HG03342 (cell line): ENCODE data around the gene RNF31.
"Not testable (repeated sequence)": the region's sequence is repeated elsewhere in the genome, so short reads cannot be mapped to it uniquely, and the experiment has no call there.

ENCODE experiments used
- ATAC-seq: cut with Tn5 transposase; IDR thresholded peaks from one replicate; pipeline ENCODE4 v1.9.1; 2021; ENCODE audit warnings: mild to moderate bottlenecking, moderate library complexity; ENCODE audit not compliant: unreplicated experiment

The RNF31 gene

DNA sequence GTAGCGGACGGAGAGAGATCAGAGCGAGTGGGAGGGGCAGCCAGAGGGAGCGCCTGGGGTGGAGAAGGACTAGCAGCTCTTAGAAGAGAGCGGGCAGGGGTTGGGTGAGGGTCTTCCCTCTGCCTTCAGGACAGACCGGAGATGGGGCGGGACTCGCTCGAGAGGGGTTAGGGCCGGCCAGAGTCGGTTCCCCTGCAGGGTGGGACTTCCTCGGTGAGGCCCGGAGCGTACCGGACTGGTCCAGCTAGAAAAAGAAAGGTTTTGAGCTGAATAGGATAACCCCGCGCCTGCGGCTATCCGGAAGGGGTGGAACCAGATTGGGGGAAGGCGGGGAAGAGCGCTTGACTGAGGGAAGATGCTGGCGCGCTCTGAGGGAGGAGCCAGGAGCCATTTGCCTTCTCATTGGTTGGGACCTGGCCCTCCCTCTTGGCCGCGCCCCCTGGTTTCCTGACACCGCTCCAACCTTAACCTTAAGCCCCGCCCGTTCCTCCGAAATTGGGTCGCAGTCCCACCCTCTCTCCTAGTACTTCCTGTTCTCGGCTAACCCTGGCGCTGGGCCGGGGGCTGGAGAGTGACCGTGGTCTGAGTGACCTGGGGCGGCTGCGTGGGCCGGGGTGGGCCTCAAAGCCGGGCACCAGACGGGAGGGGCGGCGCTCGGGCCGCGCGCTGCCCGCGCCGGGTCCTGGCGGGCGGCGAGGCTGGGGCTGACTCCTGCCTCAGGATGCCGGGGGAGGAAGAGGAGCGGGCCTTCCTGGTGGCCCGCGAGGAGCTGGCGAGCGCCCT lies at the start of gene RNF31:
TSS of gene RNF31 (plus strand) at position 521 of the 783 bp plus-strand sequence. CDS start at position 722, 201 bp downstream.
- peak; percentile 80 for ATAC-seq

GRCh38 chr14:24098229-24098926 lies 48.9 kb upstream of the RNF31 start:
- no peak for ATAC-seq

DNA sequence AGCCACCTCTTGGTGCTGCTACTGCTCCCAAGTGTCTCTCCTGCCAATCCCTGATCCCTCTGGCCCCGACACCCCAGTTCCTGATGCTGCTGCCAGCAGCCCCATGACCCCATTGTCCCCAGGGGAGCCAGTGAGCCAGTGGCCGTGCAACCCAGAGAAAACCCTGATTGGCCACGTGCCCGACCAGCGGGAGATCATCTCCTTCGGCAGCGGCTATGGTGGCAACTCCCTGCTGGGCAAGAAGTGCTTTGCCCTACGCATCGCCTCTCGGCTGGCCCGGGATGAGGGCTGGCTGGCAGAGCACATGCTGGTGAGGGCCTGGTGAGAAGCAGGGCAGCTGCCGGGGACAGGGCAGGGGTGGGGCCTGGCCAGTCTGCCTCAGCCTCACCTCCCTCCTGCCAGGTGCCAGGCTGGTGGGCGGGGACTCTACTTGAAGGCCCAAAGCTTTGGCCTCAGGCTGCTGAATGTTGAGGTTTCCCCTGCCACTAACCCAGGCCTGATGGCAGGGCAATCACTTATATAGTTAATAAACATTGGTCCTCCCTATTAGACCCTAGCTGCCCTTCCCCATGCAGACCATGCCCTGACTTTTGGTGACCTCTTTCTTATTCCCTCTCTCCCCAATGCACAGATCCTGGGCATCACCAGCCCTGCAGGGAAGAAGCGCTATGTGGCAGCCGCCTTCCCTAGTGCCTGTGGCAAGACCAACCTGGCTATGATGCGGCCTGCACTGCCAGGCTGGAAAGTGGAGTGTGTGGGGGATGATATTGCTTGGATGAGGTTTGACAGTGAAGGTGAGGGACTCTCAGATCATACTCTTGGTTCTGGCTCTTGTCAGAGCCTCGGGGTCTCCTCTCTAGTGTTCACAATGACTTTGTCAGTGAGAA lies 48.1 kb upstream of the RNF31 start:
- no peak for ATAC-seq

- ATAC-seq: no peak
Observed at GRCh38 chr14:24100197-24100981, 46.9 kb upstream of the RNF31 start.

DNA sequence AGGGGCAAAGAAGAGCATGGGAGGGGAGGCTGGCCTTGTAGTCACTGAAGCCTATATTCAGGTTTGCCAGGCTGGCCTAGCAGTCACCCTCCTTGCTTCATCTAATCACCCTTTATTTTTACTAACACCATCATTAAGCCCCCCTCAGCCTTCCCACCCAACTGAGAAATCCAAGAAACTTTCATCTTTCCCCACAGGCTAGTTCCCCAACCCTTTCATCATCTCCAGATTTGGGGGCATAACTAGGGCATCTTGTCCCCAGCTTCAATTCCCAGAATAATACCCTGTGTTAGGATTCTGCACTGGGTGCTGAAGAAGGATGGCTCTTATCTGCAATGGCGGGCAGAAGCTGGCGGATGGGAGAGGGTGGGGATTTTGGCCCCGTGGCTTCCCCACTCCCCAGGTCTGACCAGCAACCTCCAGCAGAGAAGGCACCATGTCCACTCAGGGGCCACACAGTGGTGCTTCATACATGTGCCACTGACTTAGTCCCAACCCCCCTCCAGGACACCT lies 46.3 kb upstream of the RNF31 start:
- ATAC-seq: no peak

DNA sequence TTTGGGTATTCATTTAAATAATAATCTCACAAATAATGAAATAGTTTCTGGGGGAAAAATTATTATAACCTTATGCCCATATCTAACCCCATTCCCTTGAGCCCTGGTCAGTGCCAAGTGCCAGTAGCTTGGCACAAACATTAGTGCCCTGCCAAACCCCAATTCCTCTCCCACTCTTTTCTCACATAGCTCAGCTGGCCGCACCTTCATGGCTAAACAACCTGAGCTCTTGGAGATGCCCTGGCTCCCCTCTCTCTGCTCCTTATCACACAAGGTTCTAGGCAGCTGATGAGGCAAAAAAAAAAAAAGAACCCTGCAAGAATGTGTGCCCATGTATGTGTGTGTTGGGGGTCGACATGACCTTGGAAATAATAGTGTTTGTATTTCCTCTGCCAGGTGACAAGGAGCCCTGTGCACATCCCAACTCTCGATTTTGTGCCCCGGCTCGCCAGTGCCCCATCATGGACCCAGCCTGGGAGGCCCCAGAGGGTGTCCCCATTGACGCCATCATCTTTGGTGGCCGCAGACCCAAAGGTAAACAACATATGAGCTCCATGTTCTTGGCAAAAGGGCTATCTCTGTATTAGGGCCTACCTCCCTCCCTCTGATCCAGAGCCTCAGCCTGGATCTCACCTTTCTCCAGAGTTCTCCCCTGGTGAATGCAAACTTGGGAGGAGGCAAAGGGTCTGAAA lies 44.8 kb upstream of the RNF31 start:
- ATAC-seq: no peak

- no peak for ATAC-seq
Observed at GRCh38 chr14:24103451-24103850, 43.8 kb upstream of the RNF31 start.

DNA sequence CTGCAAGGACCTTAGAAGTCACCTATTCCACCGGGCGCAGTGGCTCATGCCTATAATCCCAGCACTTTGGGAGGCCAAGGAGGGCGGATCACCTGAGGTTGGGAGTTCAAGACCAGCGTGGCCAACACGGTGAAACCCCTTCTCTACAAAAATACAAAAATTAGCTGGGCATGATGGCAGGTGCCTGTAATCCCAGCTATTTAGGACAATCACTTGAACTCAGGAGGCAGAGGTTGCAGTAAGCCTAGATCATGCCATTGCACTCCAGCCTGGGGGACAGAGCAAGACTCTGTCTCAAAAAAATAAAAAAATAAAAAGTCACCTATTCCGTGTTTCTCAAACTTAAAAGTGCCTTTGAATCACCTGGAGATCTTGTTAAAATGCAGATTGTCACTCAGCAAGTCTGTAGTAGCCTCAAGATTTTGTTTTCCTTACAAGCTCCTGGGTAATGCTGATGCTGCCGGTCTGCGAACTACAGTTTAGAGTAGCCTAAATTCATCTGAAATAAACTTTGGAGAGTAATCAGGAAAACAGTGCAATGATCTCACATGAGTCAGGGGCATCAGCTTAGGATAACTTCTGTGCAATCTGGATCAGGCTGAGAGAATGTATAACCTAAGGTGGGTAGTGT lies 41.6 kb upstream of the RNF31 start:
- not testable (repeated sequence) for ATAC-seq

GRCh38 chr14:24106672-24107271 lies 40.5 kb upstream of the RNF31 start:
- ATAC-seq: no peak

- ATAC-seq: peak; percentile 22
Observed at GRCh38 chr14:24108336-24108874, 38.9 kb upstream of the RNF31 start.

DNA sequence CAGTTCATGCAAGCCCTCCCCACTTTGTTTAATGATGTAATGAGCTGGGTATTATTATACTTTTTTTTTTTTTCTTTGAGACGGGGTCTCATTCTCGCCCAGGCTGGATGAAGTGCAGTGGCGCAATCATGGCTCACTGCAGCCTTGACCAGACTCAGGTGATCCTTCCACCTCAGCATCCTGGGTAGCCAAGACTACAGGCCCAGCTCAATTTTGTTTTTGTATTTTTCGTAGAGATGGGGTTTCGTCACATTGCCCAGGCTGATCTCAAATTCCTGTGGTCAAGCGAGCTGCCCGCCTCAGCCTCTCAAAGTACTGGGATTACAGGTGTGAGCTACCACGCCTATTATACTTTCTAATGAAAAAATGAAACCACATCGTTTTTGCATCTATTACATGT lies 37.2 kb upstream of the RNF31 start:
- no peak for ATAC-seq

- no peak for ATAC-seq
Observed at GRCh38 chr14:24110523-24110922, 36.8 kb upstream of the RNF31 start.

DNA sequence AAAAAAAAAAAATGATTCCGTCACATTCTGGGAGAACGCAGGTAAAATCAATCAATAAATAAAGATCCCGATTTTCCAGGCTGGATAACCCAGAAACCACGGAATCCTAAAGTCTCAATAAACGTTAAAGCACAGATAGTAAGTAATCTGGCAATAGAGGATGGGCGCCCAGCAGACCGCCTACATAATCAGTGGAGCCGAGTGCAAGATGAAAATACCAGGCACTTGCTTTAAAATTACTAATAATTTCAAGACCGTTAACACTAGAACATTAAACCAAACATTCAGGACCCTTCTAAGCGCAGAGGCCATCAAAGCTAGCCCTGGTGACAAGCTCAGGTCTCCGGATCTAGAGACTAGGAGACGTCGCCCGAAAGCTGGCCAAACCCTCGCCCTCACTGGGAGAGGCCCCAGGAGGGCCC lies 33.9 kb upstream of the RNF31 start:
- ATAC-seq: no peak

- peak; percentile 25 for ATAC-seq
Observed at GRCh38 chr14:24113801-24114531, 33.3 kb upstream of the RNF31 start.

GRCh38 chr14:24114532-24115421 lies 32.5 kb upstream of the RNF31 start, which contains the start of the genes DCAF11 and NRL:
Gene DCAF11, plus strand, starts transcription at chr14:24114777. Its CDS starts 818 bp downstream, at chr14:24115595.
Gene NRL, minus strand, starts transcription at chr14:24114949. Its CDS starts 32,101 bp downstream, at chr14:24082848.
- peak; percentile 86 for ATAC-seq

GRCh38 chr14:24115422-24116127 lies 31.7 kb upstream of the RNF31 start:
- no peak for ATAC-seq
